DOHH2 (cell line): ENCODE measurements around the gene RAD51B.

ENCODE experiments used
- H3F3A ChIP-seq: fragments of 200-600 bp; sonication (generic), shearing (Covaris generic); 2 replicates; pipeline ENCODE4 v1.6.0; 2016; ENCODE audit warnings: antibody characterized with exemption, mild to moderate bottlenecking; ENCODE audit not compliant: control insufficient read depth, insufficient read depth
- H3K27ac ChIP-seq: fragments of 200-600 bp; sonication (generic); 2 replicates; pipeline ENCODE4 v1.5.1; 2014; ENCODE audit warnings: low read depth, mild to moderate bottlenecking, low read length, moderate library complexity
- H3K27me3 ChIP-seq: fragments of 200-600 bp; sonication (generic); 2 replicates; pipeline ENCODE4 v1.6.1; 2014; ENCODE audit warnings: mild to moderate bottlenecking, low read length, mixed read lengths; ENCODE audit not compliant: control insufficient read depth
- H3K36me3 ChIP-seq: fragments of 200-600 bp; sonication (generic); 2 replicates; pipeline ENCODE4 v1.6.1; 2014; ENCODE audit warnings: mild to moderate bottlenecking, low read length, moderate library complexity, mixed read lengths; ENCODE audit not compliant: control insufficient read depth
- H3K4me1 ChIP-seq: fragments of 200-600 bp; sonication (generic); 2 replicates; pipeline ENCODE4 v1.6.1; 2014; ENCODE audit warnings: mild to moderate bottlenecking, low read length, mixed read lengths; ENCODE audit not compliant: control insufficient read depth
- H3K4me2 ChIP-seq: fragments of 200-600 bp; sonication (generic); 2 replicates; pipeline ENCODE4 v1.6.0; 2014; ENCODE audit warnings: mild to moderate bottlenecking, low read length, moderate library complexity
- H3K4me3 ChIP-seq: fragments of 200-600 bp; sonication (generic); 2 replicates; pipeline ENCODE4 v1.5.1; 2014; ENCODE audit warnings: mild to moderate bottlenecking, low read length, mixed read lengths
- H3K79me2 ChIP-seq: fragments of 200-600 bp; sonication (generic); 2 replicates; pipeline ENCODE4 v1.6.1; 2014; ENCODE audit warnings: mild to moderate bottlenecking, low read length, mixed read lengths; ENCODE audit not compliant: control insufficient read depth
- H3K9me2 ChIP-seq: fragments of 200-600 bp; sonication (generic); replicated peaks from 2 replicates; pipeline ENCODE4 v1.6.1; 2014; ENCODE audit warnings: mild to moderate bottlenecking, low read length, mixed read lengths; ENCODE audit not compliant: control insufficient read depth
- H3K9me3 ChIP-seq: fragments of 200-600 bp; sonication (generic); 2 replicates; pipeline ENCODE4 v1.6.1; 2014; ENCODE audit warnings: antibody characterized with exemption, low read length, mixed read lengths; ENCODE audit not compliant: control insufficient read depth, insufficient read depth
- H4K20me1 ChIP-seq: fragments of 200-600 bp; sonication (generic); 2 replicates; pipeline ENCODE4 v1.6.0; 2014; ENCODE audit warnings: low read depth, mild to moderate bottlenecking, antibody characterized with exemption, low read length, moderate library complexity; ENCODE audit not compliant: control insufficient read depth, insufficient read depth
- CTCF ChIP-seq: fragments of 200-600 bp; sonication (generic); IDR thresholded peaks from one replicate; pipeline ENCODE4 v1.5.1; 2014; ENCODE audit warnings: antibody characterized with exemption, mild to moderate bottlenecking, low read depth, low read length; ENCODE audit not compliant: poor library complexity, severe bottlenecking
- EZH2phosphoT487 ChIP-seq: fragments of 200-600 bp; sonication (generic); IDR thresholded peaks from 2 replicates; pipeline ENCODE4 v1.6.1; 2017; ENCODE audit warnings: borderline replicate concordance, mild to moderate bottlenecking, antibody characterized with exemption, low read length, moderate library complexity, mixed read lengths

Gene RAD51B

GRCh38 chr14:68461086-68461485, 641.5 kb downstream of the RAD51B start:
- no peak for TF ChIP-seq CTCF
- TF ChIP-seq EZH2phosphoT487: no peak
- 0 out of 2 replicates have a peak, but pooled peaks cover 3% of the 10 kb centered on the region for H3K4me1 ChIP-seq

GRCh38 chr14:68462683-68463082, 643.1 kb downstream of the RAD51B start:
- Histone ChIP-seq H4K20me1 (no peaks in the 10 kb centered on the region), H3K27ac (no peak overlapping the region), H3K4me2 (no peak overlapping the region), H3F3A (no peaks in the 10 kb centered on the region), H3K4me1 (0 out of 2 replicates have a peak, but pooled peaks cover 3% of the 10 kb centered on the region), H3K4me3 (no peak overlapping the region), H3K79me2 (no peaks in the 10 kb centered on the region), H3K27me3 (no peaks in the 10 kb centered on the region), H3K9me2 (no peaks in the 10 kb centered on the region), H3K9me3 (no peaks in the 10 kb centered on the region), H3K36me3 (no peaks in the 10 kb centered on the region)
- TF ChIP-seq CTCF: no peak
- TF ChIP-seq EZH2phosphoT487: no peak

More at GRCh38 chr14:68461086-68461485, 641.5 kb downstream of the RAD51B start:
- Histone ChIP-seq H3K4me3 (no peak overlapping the region), H3K36me3 (no peaks in the 10 kb centered on the region), H3K4me2 (no peak overlapping the region), H3F3A (no peaks in the 10 kb centered on the region), H3K79me2 (no peaks in the 10 kb centered on the region), H4K20me1 (no peaks in the 10 kb centered on the region), H3K27ac (no peak overlapping the region), H3K9me3 (no peaks in the 10 kb centered on the region), H3K9me2 (no peaks in the 10 kb centered on the region), H3K27me3 (no peaks in the 10 kb centered on the region)

- Histone ChIP-seq H3K9me2 (no peaks in the 10 kb centered on the region), H4K20me1 (no peaks in the 10 kb centered on the region), H3K36me3 (no peaks in the 10 kb centered on the region), H3K27ac (no peak overlapping the region), H3K27me3 (no peaks in the 10 kb centered on the region), H3K4me2 (no peak overlapping the region), H3K79me2 (no peaks in the 10 kb centered on the region), H3K9me3 (no peaks in the 10 kb centered on the region), H3K4me1 (0 out of 2 replicates have a peak, but pooled peaks cover 3% of the 10 kb centered on the region), H3K4me3 (no peak overlapping the region), H3F3A (no peaks in the 10 kb centered on the region)
- TF ChIP-seq CTCF: no peak
- TF ChIP-seq EZH2phosphoT487: no peak
Observed at GRCh38 chr14:68463299-68463698, 643.7 kb downstream of the RAD51B start.
